ENCODE measurements around the gene ACVRL1.

Gene ACVRL1

DNA sequence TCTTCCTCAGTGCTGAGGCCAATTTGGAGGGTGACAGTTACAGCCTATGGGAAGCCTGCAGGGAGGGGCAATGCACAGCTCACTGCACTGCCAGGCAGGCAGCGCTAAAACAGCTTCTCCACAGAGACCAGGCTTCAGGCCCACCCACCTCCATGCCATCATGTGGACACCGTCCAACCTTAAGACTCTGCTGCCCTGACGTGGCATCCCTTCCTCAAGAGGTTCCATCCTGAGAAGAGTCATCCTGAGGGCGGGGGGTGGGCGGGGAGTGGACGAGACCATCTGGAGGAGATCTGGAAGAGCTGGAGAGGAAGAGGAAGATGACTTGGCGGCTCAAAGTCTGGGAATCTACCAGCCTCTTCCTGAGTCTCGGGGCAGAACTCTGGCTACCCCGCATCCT lies 8.4 kb upstream of the ACVRL1 start:
- DNase-seq (ENCODE audit: low read depth) = no peak

- DNase-seq (ENCODE audit: low read depth) = no peak
These were observed 6.9 kb upstream of the ACVRL1 start for GRCh38 chr12:51900323-51900889.

- DNase-seq (ENCODE audit: low read depth) = no peak
These were observed 6.0 kb upstream of the ACVRL1 start for GRCh38 chr12:51901121-51901817.

DNA sequence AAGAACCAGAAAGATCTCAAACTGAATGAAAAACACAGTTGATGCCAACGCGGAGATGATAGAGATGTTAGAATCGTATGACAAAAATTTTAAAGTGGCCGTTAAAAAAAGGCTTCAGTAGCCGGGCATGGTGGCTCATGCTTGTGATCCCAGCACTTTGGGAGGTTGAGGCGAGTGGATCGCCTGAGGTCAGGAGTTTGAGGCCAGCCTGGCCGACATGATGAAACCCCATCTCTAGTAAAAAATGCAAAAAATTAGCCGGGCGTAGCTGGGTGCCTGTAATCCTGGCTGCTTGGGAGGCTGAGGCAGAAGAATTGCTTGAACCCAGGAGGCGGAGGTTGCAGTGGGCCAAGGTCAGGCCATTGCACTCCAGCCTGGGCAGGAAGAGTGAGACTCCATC lies 5.4 kb upstream of the ACVRL1 start:
- DNase-seq (ENCODE audit: low read depth) = no peak

GRCh38 chr12:51904951-51905470 lies 2.3 kb upstream of the ACVRL1 start:
- no peak for DNase-seq (ENCODE audit: low read depth)

GRCh38 chr12:51905471-51906429 lies 1.6 kb upstream of the ACVRL1 start:
- no peak for DNase-seq (ENCODE audit: low read depth)

GRCh38 chr12:51906430-51907082 lies 748 bp upstream of the ACVRL1 start:
- DNase-seq (ENCODE audit: low read depth) = no peak

- DNase-seq (ENCODE audit: low read depth) = no peak
These were observed 637 bp downstream of the ACVRL1 start for GRCh38 chr12:51907856-51908425.

DNA sequence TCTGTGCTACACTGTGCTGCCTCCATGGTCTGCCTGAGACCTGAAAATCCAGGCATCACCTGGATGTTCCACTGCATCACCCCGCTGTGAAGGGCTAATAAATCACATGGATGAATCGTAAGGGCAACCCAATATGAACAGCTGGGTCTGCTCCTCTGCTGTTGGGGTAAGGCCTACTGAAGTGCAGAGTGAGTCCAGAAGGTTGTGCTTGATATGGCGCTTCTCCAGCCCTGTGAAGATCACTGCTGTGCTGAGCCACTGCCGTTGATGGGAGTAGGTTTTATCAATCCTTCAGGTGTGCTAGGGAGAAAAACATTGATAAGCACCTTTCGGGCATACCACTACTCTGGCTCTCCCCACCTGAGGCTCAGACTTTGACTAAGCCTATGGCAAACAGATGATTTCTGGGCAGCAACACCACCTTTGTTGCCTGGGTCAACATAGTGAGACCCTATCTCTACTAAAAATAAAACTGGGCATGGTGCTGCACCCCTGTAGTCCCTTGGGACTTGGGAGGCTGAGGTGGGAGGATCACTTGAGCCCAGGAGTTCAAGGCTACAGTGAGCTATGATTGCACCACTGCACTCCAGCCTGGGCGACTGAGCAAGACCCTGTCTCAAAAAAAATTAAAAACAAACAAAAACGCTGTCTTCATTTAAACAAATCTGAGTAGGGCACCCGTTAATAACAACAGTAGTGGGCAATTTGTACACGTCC lies 1.7 kb downstream of the ACVRL1 start:
- DNase-seq (ENCODE audit: low read depth) = no peak

DNA sequence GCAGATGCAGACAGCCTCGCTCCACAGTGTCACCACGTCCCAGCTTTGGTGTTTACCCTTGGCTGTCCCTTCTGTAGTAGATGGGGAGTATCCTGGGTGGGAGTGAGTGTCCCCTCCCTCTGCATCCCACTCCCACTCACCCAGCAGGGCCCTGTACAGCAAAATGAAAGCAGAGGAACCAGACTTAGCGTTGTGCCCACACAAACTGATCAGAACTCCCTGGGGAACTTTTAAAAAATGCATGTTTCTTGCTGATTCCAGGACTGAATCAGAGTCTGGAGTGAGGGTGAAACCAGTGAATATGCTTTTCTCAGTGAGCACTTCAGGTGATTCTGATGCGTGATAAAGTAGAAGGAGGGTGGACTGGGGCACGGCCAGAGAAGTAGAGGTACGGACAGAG lies 2.9 kb downstream of the ACVRL1 start:
- no peak for DNase-seq (ENCODE audit: low read depth)

GRCh38 chr12:51910691-51911090 lies 3.4 kb downstream of the ACVRL1 start:
- DNase-seq (ENCODE audit: low read depth) = no peak

GRCh38 chr12:51911307-51911706 lies 4.0 kb downstream of the ACVRL1 start:
- no peak for DNase-seq (ENCODE audit: low read depth)

- no peak for DNase-seq (ENCODE audit: low read depth)
These were observed 4.7 kb downstream of the ACVRL1 start for GRCh38 chr12:51911788-51912711.

DNA sequence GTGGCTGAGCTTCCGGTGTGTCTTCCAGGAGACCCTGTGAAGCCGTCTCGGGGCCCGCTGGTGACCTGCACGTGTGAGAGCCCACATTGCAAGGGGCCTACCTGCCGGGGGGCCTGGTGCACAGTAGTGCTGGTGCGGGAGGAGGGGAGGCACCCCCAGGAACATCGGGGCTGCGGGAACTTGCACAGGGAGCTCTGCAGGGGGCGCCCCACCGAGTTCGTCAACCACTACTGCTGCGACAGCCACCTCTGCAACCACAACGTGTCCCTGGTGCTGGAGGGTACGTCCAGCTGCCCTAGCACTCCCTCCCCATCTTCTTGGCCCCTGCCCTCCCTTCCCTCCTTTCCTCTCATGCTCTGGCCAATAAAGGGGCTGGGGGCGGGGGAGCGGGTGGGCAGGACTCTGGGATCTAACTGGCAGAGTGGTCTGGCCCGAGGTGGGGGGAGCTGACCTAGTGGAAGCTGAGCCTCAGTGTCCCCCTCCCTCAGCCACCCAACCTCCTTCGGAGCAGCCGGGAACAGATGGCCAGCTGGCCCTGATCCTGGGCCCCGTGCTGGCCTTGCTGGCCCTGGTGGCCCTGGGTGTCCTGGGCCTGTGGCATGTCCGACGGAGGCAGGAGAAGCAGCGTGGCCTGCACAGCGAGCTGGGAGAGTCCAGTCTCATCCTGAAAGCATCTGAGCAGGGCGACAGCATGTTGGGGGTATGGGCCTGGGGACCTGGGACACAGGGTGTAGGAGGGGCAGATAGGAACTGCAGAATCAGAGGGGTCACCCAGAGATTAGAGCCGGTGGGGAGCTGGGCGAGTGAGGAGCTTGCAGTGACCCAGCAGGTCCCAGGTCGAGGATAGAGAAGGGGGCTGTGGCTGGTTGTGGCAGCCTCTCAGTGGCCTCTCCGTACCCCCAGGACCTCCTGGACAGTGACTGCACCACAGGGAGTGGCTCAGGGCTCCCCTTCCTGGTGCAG lies 6.0 kb downstream of the ACVRL1 start:
- DNase-seq (ENCODE audit: low read depth) = no peak

DNA sequence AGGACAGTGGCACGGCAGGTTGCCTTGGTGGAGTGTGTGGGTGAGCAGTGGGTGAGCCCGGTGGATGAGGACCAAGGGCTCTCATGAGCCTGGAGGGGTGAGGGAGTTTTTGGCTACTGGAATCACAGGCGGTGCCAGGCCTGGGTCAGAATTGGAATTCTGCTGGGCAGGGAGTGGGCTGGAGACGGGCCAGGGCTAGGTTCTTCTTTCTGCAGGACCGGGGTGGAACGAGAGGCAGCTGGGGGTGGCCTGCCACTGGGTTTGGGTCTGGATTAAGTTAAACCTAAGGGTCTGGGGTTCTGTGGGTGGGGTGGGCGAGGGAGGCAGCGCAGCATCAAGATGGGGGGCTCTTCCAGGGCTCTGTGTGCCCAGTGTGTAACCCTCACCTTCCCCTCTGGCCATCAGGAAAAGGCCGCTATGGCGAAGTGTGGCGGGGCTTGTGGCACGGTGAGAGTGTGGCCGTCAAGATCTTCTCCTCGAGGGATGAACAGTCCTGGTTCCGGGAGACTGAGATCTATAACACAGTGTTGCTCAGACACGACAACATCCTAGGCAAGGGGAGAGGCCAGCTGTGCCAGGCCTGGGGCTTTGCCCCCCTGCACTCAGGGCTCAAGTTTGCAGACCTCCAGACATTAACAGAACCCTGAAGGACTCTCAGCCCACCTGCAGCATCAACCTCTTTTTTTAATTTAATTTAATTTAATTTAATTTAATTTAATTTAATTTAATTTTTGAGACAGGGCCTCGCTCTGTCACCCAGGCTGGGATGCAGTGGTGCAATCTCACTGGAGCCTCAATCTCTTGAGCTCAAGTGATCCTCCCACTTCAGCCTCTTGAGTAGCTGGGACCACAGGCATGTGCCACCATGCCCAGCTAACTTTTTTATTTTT lies 7.0 kb downstream of the ACVRL1 start:
- no peak for DNase-seq (ENCODE audit: low read depth)

- DNase-seq (ENCODE audit: low read depth) = no peak
These were observed 7.8 kb downstream of the ACVRL1 start for GRCh38 chr12:51915003-51915625.

DNA sequence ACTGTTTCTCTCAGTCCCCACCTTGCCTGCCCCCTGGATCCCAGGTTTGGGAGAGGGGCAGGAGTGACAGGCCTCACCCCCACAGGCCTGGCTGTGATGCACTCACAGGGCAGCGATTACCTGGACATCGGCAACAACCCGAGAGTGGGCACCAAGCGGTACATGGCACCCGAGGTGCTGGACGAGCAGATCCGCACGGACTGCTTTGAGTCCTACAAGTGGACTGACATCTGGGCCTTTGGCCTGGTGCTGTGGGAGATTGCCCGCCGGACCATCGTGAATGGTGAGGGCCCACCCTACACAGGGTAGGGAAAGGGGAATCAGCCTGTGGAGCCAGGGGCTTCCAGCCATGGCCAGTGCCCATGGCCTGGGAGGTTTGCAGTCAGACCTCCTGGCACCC lies 8.6 kb downstream of the ACVRL1 start:
- DNase-seq (ENCODE audit: low read depth) = no peak
